NCI-H774 (cell line): ENCODE measurements around the gene GALNS.

Source experiments
- DNase-seq: peaks from one replicate; lab custom pipeline; 2025; lab: John Stamatoyannopoulos, UW

The GALNS gene

GRCh38 chr16:88875703-88876234 lies 19.0 kb upstream of the GALNS start:
- no peak for DNase-seq

DNA sequence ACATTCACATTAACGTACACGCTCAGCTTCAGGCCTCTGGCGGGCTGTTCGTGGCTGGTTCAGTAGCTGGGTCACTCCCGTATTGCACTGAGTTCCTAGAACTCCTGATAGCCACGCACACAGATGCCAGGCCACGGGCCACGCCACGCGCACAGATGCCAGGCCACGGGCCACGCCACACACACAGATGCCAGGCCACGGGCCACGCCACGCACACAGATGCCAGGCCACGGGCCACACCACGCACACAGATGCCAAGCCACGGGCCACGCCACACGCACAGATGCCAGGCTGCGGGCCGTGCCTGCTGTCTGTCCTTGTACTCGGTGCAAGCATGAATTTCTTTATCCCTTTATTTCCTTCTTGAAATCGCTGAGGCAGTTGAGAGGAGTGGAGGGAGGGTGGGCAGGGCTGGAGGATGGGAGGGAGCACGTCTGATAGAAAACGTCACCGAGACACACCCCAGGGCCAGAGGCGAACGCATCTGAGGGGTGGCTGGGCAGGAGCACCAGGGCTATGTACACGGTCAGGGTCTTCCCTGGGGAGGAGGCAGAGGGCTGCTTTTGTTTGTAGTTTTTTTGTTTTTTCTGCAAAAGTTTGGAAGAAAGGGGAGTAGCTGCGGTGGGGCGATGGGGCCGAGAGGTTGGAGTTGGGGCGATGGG lies 18.3 kb upstream of the GALNS start:
- DNase-seq = no peak

- DNase-seq = no peak
Measured at GRCh38 chr16:88872650-88873331, 16.0 kb upstream of the GALNS start.

DNA sequence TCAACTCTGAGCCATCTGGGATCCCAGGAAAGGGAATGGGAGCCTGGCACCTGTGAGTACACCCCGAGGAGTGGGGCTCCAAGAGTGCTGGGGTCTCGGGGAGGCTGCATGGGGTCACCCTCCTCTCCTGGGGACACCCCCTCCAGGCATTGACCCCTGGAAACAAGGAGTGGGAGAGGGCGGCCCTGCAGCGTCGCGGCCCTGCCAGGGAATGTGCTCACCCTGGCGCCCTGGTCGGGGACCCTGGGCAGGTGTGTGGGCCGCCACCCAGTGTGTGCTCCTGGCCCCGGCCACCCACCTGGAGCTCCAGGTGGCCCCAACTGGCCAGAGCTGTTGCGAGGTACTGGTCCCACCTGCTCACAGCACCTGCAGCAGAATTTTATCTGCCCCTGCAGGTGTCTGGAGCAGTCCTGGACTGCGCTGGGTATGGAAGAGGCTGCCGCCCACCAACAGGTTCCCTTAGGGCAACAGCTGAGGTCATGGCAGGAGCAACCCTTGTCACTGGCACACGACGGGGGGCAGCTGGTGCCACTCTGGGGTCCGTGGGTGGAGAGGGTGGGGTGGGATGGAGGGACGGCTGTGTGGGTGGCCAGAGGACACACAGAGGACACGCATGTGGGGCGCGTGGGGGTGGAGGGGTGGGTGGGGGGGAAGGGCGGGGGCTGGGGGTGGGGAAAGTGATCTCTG lies 15.1 kb upstream of the GALNS start:
- no peak for DNase-seq

- no peak for DNase-seq
Measured at GRCh38 chr16:88871349-88871702, 14.6 kb upstream of the GALNS start.

DNA sequence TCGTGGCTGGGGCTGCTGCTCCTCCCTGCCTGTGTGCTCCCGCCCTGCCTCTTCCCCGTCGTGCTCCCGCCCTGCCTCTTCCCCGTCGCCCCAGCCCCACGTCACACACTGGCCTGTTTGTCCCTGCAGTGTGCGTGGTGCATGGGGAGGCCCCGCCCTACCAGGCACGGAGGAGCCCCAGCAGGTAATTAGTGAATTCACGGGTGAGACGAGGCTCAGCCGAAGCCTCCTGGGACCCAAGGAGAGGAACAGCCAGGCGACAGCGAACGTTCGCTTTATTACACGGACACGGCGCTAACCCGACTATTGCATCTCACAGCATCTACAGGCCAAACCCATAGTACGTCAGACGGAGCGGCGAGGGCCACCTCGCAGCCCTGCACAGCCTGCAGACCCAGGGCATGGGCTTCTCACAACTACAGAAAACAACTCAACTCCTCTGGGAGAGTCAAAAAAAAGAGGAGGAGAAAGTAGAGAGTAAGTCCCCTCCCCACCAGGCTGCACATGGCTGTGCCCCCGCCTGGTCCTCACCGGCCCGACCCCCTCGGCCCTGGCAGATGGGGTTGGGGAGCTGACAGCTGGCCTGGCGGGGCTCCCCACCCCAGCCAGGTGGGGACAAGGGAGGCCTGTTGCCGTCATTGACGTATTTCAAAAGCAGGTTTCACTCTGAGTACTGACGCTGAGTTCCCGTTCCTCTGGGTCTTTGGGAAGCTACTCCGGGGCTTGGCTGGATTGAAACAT lies 14.0 kb upstream of the GALNS start:
- no peak for DNase-seq

- DNase-seq = no peak
Measured at GRCh38 chr16:88869673-88869980, 12.9 kb upstream of the GALNS start.

- DNase-seq = no peak
Measured at GRCh38 chr16:88868974-88869672, 12.4 kb upstream of the GALNS start.

DNA sequence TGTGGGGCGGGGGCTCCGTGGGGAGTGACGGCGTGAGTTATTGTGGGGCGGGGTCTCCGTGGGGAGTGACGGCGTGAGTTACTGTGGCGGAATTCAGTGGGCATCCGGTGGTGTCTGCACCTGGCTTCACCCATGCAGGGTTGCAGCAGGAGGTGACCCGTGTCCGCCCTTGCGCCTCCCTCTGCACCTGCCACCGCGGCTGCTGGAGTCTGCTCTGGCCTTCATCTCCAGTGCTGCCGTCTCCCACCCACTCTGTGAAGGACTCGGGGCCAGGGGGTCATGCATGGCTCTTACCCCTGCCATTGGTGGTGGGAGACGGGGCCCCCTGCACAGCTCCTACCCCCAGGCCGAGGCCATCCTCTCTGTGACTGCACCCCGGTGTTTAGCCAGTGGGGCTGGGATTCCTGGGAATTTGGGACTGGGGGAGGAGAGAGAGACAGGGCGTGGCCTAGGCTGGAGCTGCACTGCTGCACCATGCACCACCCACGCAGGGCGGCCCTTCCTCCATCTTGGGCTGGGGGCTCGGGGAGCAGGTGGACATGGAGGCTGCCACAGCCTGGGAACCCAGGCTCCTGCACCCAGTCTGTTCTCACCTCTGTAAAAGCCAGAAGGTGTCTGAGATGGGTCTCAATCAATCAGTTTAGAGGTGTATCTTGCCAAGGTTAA lies 11.0 kb upstream of the GALNS start:
- no peak for DNase-seq

- DNase-seq = no peak
Measured at GRCh38 chr16:88866151-88866920, 9.6 kb upstream of the GALNS start, which contains the start of gene PABPN1L. PABPN1L (minus strand) TSS chr16:88866660; CDS start chr16:88866606, 54 bp downstream.

GRCh38 chr16:88865742-88866141 lies 9.0 kb upstream of the GALNS start:
- DNase-seq = no peak

DNA sequence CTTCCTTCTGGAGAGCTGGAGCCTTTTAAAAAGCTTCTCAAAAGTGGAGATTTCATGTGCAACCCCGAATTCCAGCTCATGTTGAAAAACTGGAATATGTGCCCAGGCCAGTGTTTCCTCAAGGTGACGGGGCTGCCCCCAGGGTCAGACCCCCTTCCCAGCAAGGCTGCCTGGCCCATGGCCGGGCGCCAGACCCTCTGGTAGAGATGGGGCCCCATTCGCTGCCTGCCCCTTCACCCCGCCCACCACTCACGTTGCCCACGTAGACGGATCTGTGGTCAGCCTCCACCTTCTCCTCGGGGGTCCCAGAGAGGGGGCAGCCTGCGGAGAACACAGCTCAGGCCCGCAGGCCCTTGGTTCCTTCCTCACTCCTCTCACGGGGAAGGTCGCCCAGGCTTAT lies 8.6 kb upstream of the GALNS start:
- DNase-seq = no peak

DNA sequence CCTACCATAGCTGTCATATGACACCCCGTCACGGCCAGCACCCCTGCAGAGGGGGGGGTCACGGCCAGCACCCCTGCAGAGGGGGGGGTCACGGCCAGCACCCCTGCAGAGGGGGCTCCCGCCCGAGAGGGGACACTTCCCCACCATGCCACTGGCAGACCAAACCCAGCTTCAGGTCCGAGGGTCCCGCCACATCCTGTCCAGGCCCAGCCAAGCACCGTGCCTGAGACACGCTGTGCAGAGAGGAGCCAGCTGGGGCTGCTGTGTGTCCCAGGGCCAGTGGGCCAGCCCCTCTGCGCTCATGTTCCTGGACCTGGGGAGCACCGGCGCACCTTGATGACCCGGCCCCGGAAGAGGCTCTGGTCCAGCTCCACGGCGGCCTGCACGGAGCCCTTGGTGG lies 7.8 kb upstream of the GALNS start:
- no peak for DNase-seq

GRCh38 chr16:88864099-88864498 lies 7.4 kb upstream of the GALNS start:
- no peak for DNase-seq

GRCh38 chr16:88863426-88863825 lies 6.7 kb upstream of the GALNS start:
- DNase-seq = no peak

DNA sequence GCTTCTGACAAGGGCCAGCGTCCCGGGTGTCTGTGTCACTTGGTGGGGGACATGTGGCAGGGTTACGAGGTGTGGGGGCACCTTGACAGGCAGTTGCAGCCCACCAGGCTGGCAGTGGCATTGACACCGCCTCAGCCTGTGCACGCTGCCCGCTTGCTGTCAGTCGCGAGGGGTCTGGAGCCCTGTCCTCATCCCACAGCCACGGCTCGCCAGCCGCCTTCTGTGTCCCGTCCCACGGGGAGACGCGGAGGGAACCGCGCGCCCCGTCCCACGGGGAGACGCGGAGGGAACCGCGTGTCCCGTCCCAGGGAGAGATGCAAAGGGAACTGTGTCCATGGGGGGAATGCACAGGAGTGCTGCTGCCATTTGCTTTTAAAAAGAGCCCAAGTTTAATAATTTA lies 6.2 kb upstream of the GALNS start:
- DNase-seq = no peak

DNA sequence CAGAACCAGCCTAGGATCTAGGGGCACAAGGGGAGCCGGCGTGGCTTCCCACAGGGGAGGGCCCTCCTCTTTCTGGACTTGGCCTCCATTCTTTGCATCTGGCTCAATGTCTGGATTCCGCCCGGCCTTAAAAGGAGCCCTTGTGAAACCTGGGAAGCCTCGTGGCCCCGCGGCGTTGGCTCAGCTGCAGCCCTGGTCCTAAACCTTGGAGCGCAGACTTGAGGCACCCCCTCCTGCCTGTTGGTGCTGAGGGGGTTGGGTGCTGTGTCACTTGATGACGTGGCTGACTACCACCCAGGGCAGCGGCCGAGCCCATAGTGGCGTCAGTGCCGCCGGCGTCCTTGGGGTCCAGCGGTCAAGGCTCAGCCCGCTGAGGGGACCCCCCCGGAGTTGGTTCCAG lies 4.6 kb upstream of the GALNS start:
- no peak for DNase-seq

GRCh38 chr16:88859381-88860091 lies 2.8 kb upstream of the GALNS start:
- DNase-seq = no peak

DNA sequence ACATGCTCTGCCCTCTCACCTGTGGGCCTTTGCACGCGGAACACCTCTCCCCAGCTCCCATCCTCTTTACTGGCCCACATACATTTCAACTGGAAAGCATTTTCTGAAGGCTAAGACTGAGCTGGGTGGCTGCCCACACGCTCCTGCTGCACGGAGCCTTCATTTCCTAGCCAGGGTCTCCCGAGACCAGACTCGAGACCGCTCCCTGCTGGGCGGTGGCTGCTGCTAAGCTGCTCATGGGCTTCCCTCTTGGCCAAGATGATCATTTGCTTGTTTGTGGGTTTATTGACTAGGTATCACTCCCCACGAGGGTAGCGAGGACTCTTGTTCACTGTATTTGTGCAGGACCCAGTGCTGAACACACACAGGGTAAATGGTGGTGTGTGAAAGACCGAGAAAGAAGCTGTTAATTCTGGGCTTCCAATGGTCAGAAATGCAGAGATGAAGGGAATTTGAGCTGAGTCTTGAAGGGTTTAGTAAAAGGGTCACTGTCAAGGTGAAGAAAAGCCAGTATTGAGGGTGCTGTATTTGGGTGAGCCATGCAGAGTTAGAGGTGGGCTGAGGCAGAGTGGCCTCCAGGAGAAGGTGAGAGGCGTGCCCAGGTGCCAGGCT lies 1.1 kb upstream of the GALNS start:
- DNase-seq = no peak
